Heart left ventricle (tissue), 13 donors: ENCODE data around the gene TECPR1.

ENCODE experiments used
- POLR2A ChIP-seq, 2 donors: fragments of 450-650 bp; IDR thresholded peaks; one replicate each; pipeline ENCODE4 v1.6.1; 2017; ENCODE audit warnings: antibody characterized with exemption in 2 of 2, mild to moderate bottlenecking in 2 of 2, moderate library complexity in 2 of 2
- TF ChIP-seq, protein P1 (sequence below), 12 donors: fragments of 200-600 bp; sonication (generic) in 4 of 12; IDR thresholded peaks; one replicate each; pipeline versions ENCODE4 v1.5.0 to v1.8.0; 2018 to 2022; ENCODE audit warnings: antibody characterized with exemption in 12 of 12, mild to moderate bottlenecking in 5 of 12
- donor health status: ischemic (EF 13 %, LVEDD 7.1; RV severe dilation, severe dysfunction).
- donor health status: DM: no; HTN: yes; CAD: no.
- donor health status: DM: no; HTN: no; CAD: no.
- donor health status: ischemic (EF 25% LVEDD 6.9; RV normal size, moderate dysfunction).
- donor health status: ischemic (EF 25% LVEDD 5.7; RV mildly dilated, moderate dysfunction).
- donor health status: ischemic (EF 35%, LVEDD 5.7; RV mildly dilated, moderate dysfunction).
- donor health status: nonischemic (EF 11% LVEDD 7.7; RV severe dilation, severe dysfunction).
- donor health status: DM: yes; HTN: yes; CAD: no.
- donor health status: PGD.
- donor health status: ischemic (EF 29% LVEDD 5.4; RV normal size, mild dysfunction).
- donor health status: nonischemic (EF 23%, LVEDD 6.1; RV moderate dilation, normal function).

- TF ChIP-seq, protein P1, sequence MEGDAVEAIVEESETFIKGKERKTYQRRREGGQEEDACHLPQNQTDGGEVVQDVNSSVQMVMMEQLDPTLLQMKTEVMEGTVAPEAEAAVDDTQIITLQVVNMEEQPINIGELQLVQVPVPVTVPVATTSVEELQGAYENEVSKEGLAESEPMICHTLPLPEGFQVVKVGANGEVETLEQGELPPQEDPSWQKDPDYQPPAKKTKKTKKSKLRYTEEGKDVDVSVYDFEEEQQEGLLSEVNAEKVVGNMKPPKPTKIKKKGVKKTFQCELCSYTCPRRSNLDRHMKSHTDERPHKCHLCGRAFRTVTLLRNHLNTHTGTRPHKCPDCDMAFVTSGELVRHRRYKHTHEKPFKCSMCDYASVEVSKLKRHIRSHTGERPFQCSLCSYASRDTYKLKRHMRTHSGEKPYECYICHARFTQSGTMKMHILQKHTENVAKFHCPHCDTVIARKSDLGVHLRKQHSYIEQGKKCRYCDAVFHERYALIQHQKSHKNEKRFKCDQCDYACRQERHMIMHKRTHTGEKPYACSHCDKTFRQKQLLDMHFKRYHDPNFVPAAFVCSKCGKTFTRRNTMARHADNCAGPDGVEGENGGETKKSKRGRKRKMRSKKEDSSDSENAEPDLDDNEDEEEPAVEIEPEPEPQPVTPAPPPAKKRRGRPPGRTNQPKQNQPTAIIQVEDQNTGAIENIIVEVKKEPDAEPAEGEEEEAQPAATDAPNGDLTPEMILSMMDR (IDR thresholded peaks at IDR 0.05), result no peak
- TF ChIP-seq POLR2A (IDR thresholded peaks at IDR 0.05), result no peak
Observed at GRCh38 chr7:98229991-98230745, 21.9 kb downstream of the TECPR1 start.
